SU-DHL-6 (cell line): ENCODE measurements around the gene INPP4B.

Experiments used
- H2AFZ ChIP-seq: fragments of 200-600 bp; sonication (generic); 2 replicates; pipeline ENCODE4 v1.6.1; 2014; ENCODE audit warnings: low read depth, mild to moderate bottlenecking, moderate library complexity, mixed read lengths, antibody characterized with exemption, low read length; ENCODE audit not compliant: severe bottlenecking
- H3F3A ChIP-seq: fragments of 200-600 bp; shearing (Covaris generic); 2 replicates; pipeline ENCODE4 v1.6.0; 2016; ENCODE audit warnings: antibody characterized with exemption, mild to moderate bottlenecking; ENCODE audit not compliant: insufficient read depth
- H3K27ac ChIP-seq: fragments of 200-600 bp; sonication (generic); 2 replicates; pipeline ENCODE4 v1.5.1; 2016; ENCODE audit warnings: low read depth, mild to moderate bottlenecking, low read length, moderate library complexity, mixed read lengths
- H3K27me3 ChIP-seq: fragments of 200-600 bp; sonication (generic), shearing (Covaris generic); 2 replicates; pipeline ENCODE4 v1.6.0; 2014; ENCODE audit warnings: mild to moderate bottlenecking, low read length
- H3K36me3 ChIP-seq: fragments of 200-600 bp; sonication (generic); 2 replicates; pipeline ENCODE4 v1.6.1; 2014; ENCODE audit warnings: mild to moderate bottlenecking, low read length, mixed read lengths
- H3K4me2 ChIP-seq: fragments of 300-600, 200-600 bp; shearing (Covaris generic), sonication (generic); 2 replicates; pipeline ENCODE4 v1.6.0; 2014; ENCODE audit warnings: low read length, low read depth, mild to moderate bottlenecking; ENCODE audit not compliant: poor library complexity, severe bottlenecking
- H3K4me3 ChIP-seq: fragments of 200-600 bp; sonication (generic); 2 replicates; pipeline ENCODE4 v1.5.1; 2014; ENCODE audit warnings: antibody characterized with exemption, low read length, mild to moderate bottlenecking, mixed read lengths; ENCODE audit not compliant: insufficient read depth, poor library complexity, severe bottlenecking
- H3K79me2 ChIP-seq: fragments of 200-600 bp; sonication (generic); 2 replicates; pipeline ENCODE4 v1.6.1; 2014; ENCODE audit warnings: mild to moderate bottlenecking, low read length, moderate library complexity; ENCODE audit not compliant: insufficient read depth
- H3K9ac ChIP-seq: fragments of 200-600 bp; sonication (generic); 2 replicates; pipeline ENCODE4 v1.7.0; 2014; ENCODE audit warnings: mild to moderate bottlenecking, low read length
- H3K9me2 ChIP-seq: fragments of 200-600 bp; sonication (generic); replicated peaks from 2 replicates; pipeline ENCODE4 v1.6.1; 2014; ENCODE audit warnings: low read length; ENCODE audit not compliant: insufficient read depth
- H3K9me3 ChIP-seq: fragments of 200-600 bp; sonication (generic); 2 replicates; pipeline ENCODE4 v1.6.1; 2014; ENCODE audit warnings: low read length, mixed read lengths; ENCODE audit not compliant: insufficient read depth
- H4K20me1 ChIP-seq: fragments of 200-600 bp; sonication (generic); 2 replicates; pipeline ENCODE4 v1.6.1; 2014; ENCODE audit warnings: low read depth, mild to moderate bottlenecking, antibody characterized with exemption, low read length, moderate library complexity, mixed read lengths
- CTCF ChIP-seq: fragments of 200-600 bp; sonication (generic); IDR thresholded peaks from one replicate; pipeline ENCODE4 v1.5.1; 2017; ENCODE audit warnings: antibody characterized with exemption, mild to moderate bottlenecking, low read length, moderate library complexity; ENCODE audit not compliant: insufficient read depth, poor library complexity, severe bottlenecking
- EZH2phosphoT487 ChIP-seq: fragments of 200-600 bp; sonication (generic), shearing (Covaris generic); conservative IDR thresholded peaks from 2 replicates; pipeline ENCODE4 v1.6.1; 2018; ENCODE audit warnings: mild to moderate bottlenecking, antibody characterized with exemption, low read length, moderate library complexity, mixed read lengths

Gene INPP4B

GRCh38 chr4:142414366-142414990 is 431.6 kb downstream of the INPP4B start:
- TF ChIP-seq EZH2phosphoT487, result no peak
- TF ChIP-seq CTCF, result no peak
- no peaks in the 10 kb centered on the region for H3K79me2 ChIP-seq

GRCh38 chr4:142413485-142413884 is 432.6 kb downstream of the INPP4B start:
- H3K27me3 ChIP-seq, result no peaks in the 10 kb centered on the region
- no peaks in the 10 kb centered on the region for H3K9me3 ChIP-seq
- no peaks in the 10 kb centered on the region for H3K79me2 ChIP-seq
- no peaks in the 10 kb centered on the region for H3K36me3 ChIP-seq
- H3K27ac ChIP-seq, result no peak overlapping the region
- H3K9me2 ChIP-seq, result no peaks in the 10 kb centered on the region
- no peaks in the 10 kb centered on the region for H4K20me1 ChIP-seq
- TF ChIP-seq EZH2phosphoT487, result no peak
- TF ChIP-seq CTCF, result no peak
- no peak overlapping the region for H3K9ac ChIP-seq
- H2AFZ ChIP-seq, result no peak overlapping the region
- no peaks in the 10 kb centered on the region for H3F3A ChIP-seq
- no peak overlapping the region for H3K4me3 ChIP-seq
- no peak overlapping the region for H3K4me2 ChIP-seq

More at GRCh38 chr4:142414366-142414990, 431.6 kb downstream of the INPP4B start:
- Histone ChIP-seq H2AFZ (no peak overlapping the region), H3K27me3 (no peaks in the 10 kb centered on the region), H3F3A (no peaks in the 10 kb centered on the region), H3K9me2 (no peaks in the 10 kb centered on the region), H3K4me2 (no peak overlapping the region), H4K20me1 (no peaks in the 10 kb centered on the region), H3K4me3 (no peak overlapping the region), H3K27ac (no peak overlapping the region), H3K36me3 (no peaks in the 10 kb centered on the region), H3K9ac (no peak overlapping the region), H3K9me3 (no peaks in the 10 kb centered on the region)

- H4K20me1 ChIP-seq, result no peaks in the 10 kb centered on the region
- no peak overlapping the region for H3K4me2 ChIP-seq
- no peak overlapping the region for H3K4me3 ChIP-seq
- no peaks in the 10 kb centered on the region for H3K9me2 ChIP-seq
- H3K27ac ChIP-seq, result no peak overlapping the region
- no peak overlapping the region for H2AFZ ChIP-seq
- H3K9me3 ChIP-seq, result no peaks in the 10 kb centered on the region
- no peak overlapping the region for H3K9ac ChIP-seq
- no peaks in the 10 kb centered on the region for H3K36me3 ChIP-seq
- H3F3A ChIP-seq, result no peaks in the 10 kb centered on the region
- H3K79me2 ChIP-seq, result no peaks in the 10 kb centered on the region
- TF ChIP-seq CTCF (no peak), EZH2phosphoT487 (no peak)
- H3K27me3 ChIP-seq, result no peaks in the 10 kb centered on the region
Observed at GRCh38 chr4:142411993-142412392, 434.1 kb downstream of the INPP4B start.

- Histone ChIP-seq H3K4me2 (no peak overlapping the region), H4K20me1 (no peaks in the 10 kb centered on the region), H2AFZ (no peak overlapping the region), H3K9ac (no peak overlapping the region), H3K36me3 (no peaks in the 10 kb centered on the region), H3K27ac (no peak overlapping the region), H3K4me3 (no peak overlapping the region), H3K9me3 (no peaks in the 10 kb centered on the region), H3F3A (no peaks in the 10 kb centered on the region), H3K27me3 (no peaks in the 10 kb centered on the region), H3K79me2 (no peaks in the 10 kb centered on the region), H3K9me2 (no peaks in the 10 kb centered on the region)
- TF ChIP-seq CTCF, result no peak
- TF ChIP-seq EZH2phosphoT487, result no peak
Observed at GRCh38 chr4:142408003-142408441, 438.1 kb downstream of the INPP4B start.
